Measurements from ENCODE around the gene MEGF11.

Gene MEGF11

GRCh38 chr15:65951007-65951406 lies 302.5 kb downstream of the MEGF11 start:
- no peaks in the 10 kb centered on the region for H3K36me3 ChIP-seq
- no peak overlapping the region for H3K27ac ChIP-seq
- H4K20me1 ChIP-seq, result no peaks in the 10 kb centered on the region
- no peak overlapping the region for H3K9ac ChIP-seq
- TF ChIP-seq Cebpa-rat (IDR thresholded peaks at IDR 0.05), result no peak
- H3K9me3 ChIP-seq (replicated peaks in 1 of 11), result no peaks in the 10 kb centered on the region
- no peak overlapping the region for H3K4me3 ChIP-seq
- H3K4me1 ChIP-seq, result no peaks in the 10 kb centered on the region
- H3K4me2 ChIP-seq, result no peak overlapping the region
- no peaks in the 10 kb centered on the region for H3K27me3 ChIP-seq

DNA sequence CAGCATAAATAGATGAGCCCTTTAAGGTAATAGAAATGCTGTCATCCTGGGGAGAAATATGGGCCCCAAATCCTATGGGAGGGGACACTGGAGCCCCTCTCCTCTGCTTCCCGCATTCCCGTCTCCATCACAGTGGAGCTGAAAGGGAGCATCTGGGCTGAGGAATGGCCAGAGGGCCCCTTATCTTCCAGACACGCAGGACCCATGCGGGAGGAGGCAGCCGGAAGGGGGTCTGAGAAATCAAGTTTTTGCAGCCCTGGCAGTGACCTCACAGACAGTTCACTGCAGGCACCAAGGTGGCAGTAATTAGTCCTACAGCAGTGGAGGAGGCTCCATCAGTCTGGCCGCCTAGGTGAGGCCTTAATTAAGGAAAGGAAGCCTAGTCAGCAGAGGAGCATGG lies 304.1 kb downstream of the MEGF11 start:
- H3K36me3 ChIP-seq, result no peaks in the 10 kb centered on the region
- H3K4me3 ChIP-seq, result no peak overlapping the region
- no peaks in the 10 kb centered on the region for H3K9me3 ChIP-seq (replicated peaks in 1 of 11)
- H3K9ac ChIP-seq, result no peak overlapping the region
- no peaks in the 10 kb centered on the region for H3K27me3 ChIP-seq
- H4K20me1 ChIP-seq, result no peaks in the 10 kb centered on the region
- H3K4me2 ChIP-seq, result no peak overlapping the region
- H3K27ac ChIP-seq, result no peak overlapping the region
- TF ChIP-seq Cebpa-rat (IDR thresholded peaks at IDR 0.05), result no peak
- no peaks in the 10 kb centered on the region for H3K4me1 ChIP-seq

GRCh38 chr15:65949011-65949410 lies 304.5 kb downstream of the MEGF11 start:
- Histone ChIP-seq H3K9ac (no peak overlapping the region), H3K27ac (no peak overlapping the region), H3K4me3 (no peak overlapping the region)

GRCh38 chr15:65948383-65948782 lies 305.2 kb downstream of the MEGF11 start:
- Histone ChIP-seq H3K4me3 (no peak overlapping the region), H3K4me1 (no peaks in the 10 kb centered on the region), H3K9ac (no peak overlapping the region), H3K27me3 (no peaks in the 10 kb centered on the region), H4K20me1 (no peaks in the 10 kb centered on the region), H3K27ac (no peak overlapping the region), H3K4me2 (no peak overlapping the region), H3K36me3 (no peaks in the 10 kb centered on the region), H3K9me3 (replicated peaks in 1 of 11) (no peaks in the 10 kb centered on the region)
- no peak for TF ChIP-seq Cebpa-rat (IDR thresholded peaks at IDR 0.05)

More at GRCh38 chr15:65949011-65949410, 304.5 kb downstream of the MEGF11 start:
- H3K4me1 ChIP-seq, result no peaks in the 10 kb centered on the region
- TF ChIP-seq Cebpa-rat (IDR thresholded peaks at IDR 0.05), result no peak
- H3K9me3 ChIP-seq (replicated peaks in 1 of 11), result no peaks in the 10 kb centered on the region
- H3K27me3 ChIP-seq, result no peaks in the 10 kb centered on the region
- H4K20me1 ChIP-seq, result no peaks in the 10 kb centered on the region
- no peak overlapping the region for H3K4me2 ChIP-seq
- no peaks in the 10 kb centered on the region for H3K36me3 ChIP-seq

- H3K27ac ChIP-seq, result no peak overlapping the region
- no peak for TF ChIP-seq Cebpa-rat (IDR thresholded peaks at IDR 0.05)
- H3K9ac ChIP-seq, result no peak overlapping the region
- no peaks in the 10 kb centered on the region for H4K20me1 ChIP-seq
- H3K4me3 ChIP-seq, result no peak overlapping the region
- H3K9me3 ChIP-seq (replicated peaks in 1 of 11), result no peaks in the 10 kb centered on the region
- H3K36me3 ChIP-seq, result no peaks in the 10 kb centered on the region
- H3K4me2 ChIP-seq, result no peak overlapping the region
- no peaks in the 10 kb centered on the region for H3K4me1 ChIP-seq
- H3K27me3 ChIP-seq, result no peaks in the 10 kb centered on the region
Measured at GRCh38 chr15:65947041-65947440, 306.5 kb downstream of the MEGF11 start.

GRCh38 chr15:65945616-65946015 lies 307.9 kb downstream of the MEGF11 start:
- H3K27ac ChIP-seq, result no peak overlapping the region

GRCh38 chr15:65944404-65944803 lies 309.1 kb downstream of the MEGF11 start:
- Histone ChIP-seq H3K4me2 (no peak overlapping the region), H3K4me3 (no peak overlapping the region), H3K27me3 (no peaks in the 10 kb centered on the region), H4K20me1 (no peaks in the 10 kb centered on the region), H3K27ac (no peak overlapping the region), H3K9me3 (replicated peaks in 1 of 11) (no peaks in the 10 kb centered on the region), H3K36me3 (no peaks in the 10 kb centered on the region), H3K4me1 (no peaks in the 10 kb centered on the region), H3K9ac (no peak overlapping the region)
- no peak for TF ChIP-seq Cebpa-rat (IDR thresholded peaks at IDR 0.05)

More at GRCh38 chr15:65945616-65946015, 307.9 kb downstream of the MEGF11 start:
- H3K9ac ChIP-seq, result no peak overlapping the region
- no peak overlapping the region for H3K4me3 ChIP-seq
- H3K27me3 ChIP-seq, result no peaks in the 10 kb centered on the region
- H3K9me3 ChIP-seq (replicated peaks in 1 of 11), result no peaks in the 10 kb centered on the region
- no peak for TF ChIP-seq Cebpa-rat (IDR thresholded peaks at IDR 0.05)
- no peaks in the 10 kb centered on the region for H4K20me1 ChIP-seq
- no peak overlapping the region for H3K4me2 ChIP-seq
- no peaks in the 10 kb centered on the region for H3K36me3 ChIP-seq
- H3K4me1 ChIP-seq, result no peaks in the 10 kb centered on the region

GRCh38 chr15:65942436-65942835 lies 311.1 kb downstream of the MEGF11 start:
- H3K9me3 ChIP-seq (replicated peaks in 1 of 11), result no peaks in the 10 kb centered on the region
- H3K27ac ChIP-seq, result no peak overlapping the region
- H3K4me3 ChIP-seq, result no peak overlapping the region
- H3K9ac ChIP-seq, result no peak overlapping the region
- TF ChIP-seq Cebpa-rat (IDR thresholded peaks at IDR 0.05), result no peak
- no peak overlapping the region for H3K4me2 ChIP-seq
- H3K4me1 ChIP-seq, result no peaks in the 10 kb centered on the region
- H4K20me1 ChIP-seq, result no peaks in the 10 kb centered on the region
- H3K27me3 ChIP-seq, result no peaks in the 10 kb centered on the region
- no peaks in the 10 kb centered on the region for H3K36me3 ChIP-seq

DNA sequence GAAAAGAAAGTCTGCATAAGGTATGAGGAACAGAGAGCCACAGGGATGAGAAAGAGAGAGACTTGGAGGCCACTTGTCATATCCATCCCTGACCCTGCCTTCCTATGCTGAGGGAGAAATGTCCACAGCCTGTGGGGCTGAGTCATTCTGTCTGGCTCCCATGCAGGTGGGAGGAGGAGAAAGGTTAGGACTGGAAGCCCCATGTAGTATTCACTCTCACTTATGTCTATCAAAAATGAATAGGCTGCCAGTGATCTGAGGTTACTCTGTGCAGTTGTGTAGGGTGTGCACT lies 313.0 kb downstream of the MEGF11 start:
- H3K4me1 ChIP-seq, result no peaks in the 10 kb centered on the region
- no peak overlapping the region for H3K4me2 ChIP-seq
- no peaks in the 10 kb centered on the region for H3K9me3 ChIP-seq (replicated peaks in 1 of 11)
- H4K20me1 ChIP-seq, result no peaks in the 10 kb centered on the region; a peak in 1 of 22 replicates
- no peak overlapping the region for H3K9ac ChIP-seq
- TF ChIP-seq Cebpa-rat (IDR thresholded peaks at IDR 0.05), result no peak
- H3K27me3 ChIP-seq, result no peaks in the 10 kb centered on the region
- H3K36me3 ChIP-seq, result no peaks in the 10 kb centered on the region
- no peak overlapping the region for H3K27ac ChIP-seq
- no peak overlapping the region for H3K4me3 ChIP-seq

- no peaks in the 10 kb centered on the region for H3K27me3 ChIP-seq
- no peaks in the 10 kb centered on the region; a peak in 1 of 22 replicates for H4K20me1 ChIP-seq
- no peaks in the 10 kb centered on the region for H3K9me3 ChIP-seq (replicated peaks in 1 of 11)
- no peaks in the 10 kb centered on the region for H3K4me1 ChIP-seq
- H3K36me3 ChIP-seq, result no peaks in the 10 kb centered on the region
- no peak overlapping the region for H3K9ac ChIP-seq
- H3K4me2 ChIP-seq, result no peak overlapping the region
- TF ChIP-seq Cebpa-rat (IDR thresholded peaks at IDR 0.05), result no peak
- H3K27ac ChIP-seq, result no peak overlapping the region
- no peak overlapping the region for H3K4me3 ChIP-seq
Measured at GRCh38 chr15:65939901-65940617, 313.5 kb downstream of the MEGF11 start.

Measured in BLaER1 treated with 17β-estradiol and CSF1 and Interleukin-3, amounts not matched to agents 10 nM and 100 nM (cell line).